ENCODE results near the gene YBX3. TPM values are rescaled to one million over a fixed set of nuclear protein-coding genes. Genes with fewer than 3 reads are reported as not detected.

The YBX3 gene
- total and polyA plus RNA-seq, 9 donors: 193 to 404 (median 275) TPM

DNA sequence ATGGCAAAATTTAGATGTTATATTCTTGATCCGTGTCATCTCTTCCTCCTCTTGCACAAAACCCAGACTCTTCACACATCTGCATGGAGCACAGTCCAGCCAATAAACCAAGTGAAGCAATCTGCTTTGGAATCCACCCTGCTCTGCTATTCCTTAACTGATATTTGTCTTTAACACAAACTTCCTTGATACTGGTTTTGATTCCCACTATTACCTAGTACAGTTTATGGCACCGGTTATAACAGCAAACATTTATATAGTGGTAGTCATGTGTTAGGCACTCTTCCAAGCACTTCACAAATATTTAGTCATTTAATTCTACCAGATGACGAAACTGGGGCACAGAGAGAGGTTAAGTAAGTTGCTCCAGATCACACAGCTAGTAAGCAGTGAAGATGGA, 61.8 kb downstream of the YBX3 start:
- Histone ChIP-seq H3K4me1 (ENCODE audit: insufficient read depth) (no peaks in the 10 kb centered on the region), H3K27me3 (no peaks in the 10 kb centered on the region), H3K4me3 (no peak overlapping the region), H3K27ac (no peak overlapping the region), H3K36me3 (no peaks in the 10 kb centered on the region), H3K9me3 (no peaks in the 10 kb centered on the region)
- DNase-seq: no peak
- intact Hi-C loops (cut with DNase I): no loop called here
- 66 to 71% (median 68%) methylated on average over 3 of the region's 3 CpGs for WGBS, 3 donors
- no peak for TF ChIP-seq POLR2A (IDR thresholded peaks at IDR 0.05)
- TF ChIP-seq CTCF (IDR thresholded peaks at IDR 0.05): no peak
- no peak for TF ChIP-seq EP300 (IDR thresholded peaks at IDR 0.05)

DNA sequence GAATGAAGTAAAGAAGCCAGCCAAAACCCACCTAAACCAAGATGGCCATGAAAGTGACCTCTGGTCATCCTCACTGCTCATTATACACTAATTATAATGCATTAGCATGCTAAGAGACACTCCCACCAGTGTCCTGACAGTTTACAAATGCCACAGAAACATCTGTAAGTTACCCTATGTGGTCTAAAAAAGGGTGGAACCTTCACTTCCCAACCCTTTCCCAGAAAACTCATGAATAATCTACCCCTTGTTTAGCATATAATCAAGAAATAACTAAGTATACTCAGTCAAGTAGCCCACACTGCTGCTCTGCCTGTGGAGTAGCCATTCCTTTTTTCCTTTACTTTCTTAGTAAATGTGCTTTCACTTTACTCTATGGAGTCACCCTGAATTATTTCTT, 69.1 kb downstream of the YBX3 start:
- Histone ChIP-seq H3K36me3 (no peaks in the 10 kb centered on the region), H3K4me3 (no peak overlapping the region), H3K27me3 (no peaks in the 10 kb centered on the region), H3K4me1 (ENCODE audit: insufficient read depth) (no peaks in the 10 kb centered on the region), H3K9me3 (no peaks in the 10 kb centered on the region), H3K27ac (no peak overlapping the region)
- no peak for DNase-seq
- no peak for TF ChIP-seq EP300 (IDR thresholded peaks at IDR 0.05)
- TF ChIP-seq CTCF (IDR thresholded peaks at IDR 0.05): no peak
- TF ChIP-seq POLR2A (IDR thresholded peaks at IDR 0.05): no peak
- intact Hi-C loops (cut with DNase I): loop anchor here in 1 of 4 donors (5.0 kb wide), 1 partner anchor 407 kb away; no protein-coding TSS in a partner anchor

DNA sequence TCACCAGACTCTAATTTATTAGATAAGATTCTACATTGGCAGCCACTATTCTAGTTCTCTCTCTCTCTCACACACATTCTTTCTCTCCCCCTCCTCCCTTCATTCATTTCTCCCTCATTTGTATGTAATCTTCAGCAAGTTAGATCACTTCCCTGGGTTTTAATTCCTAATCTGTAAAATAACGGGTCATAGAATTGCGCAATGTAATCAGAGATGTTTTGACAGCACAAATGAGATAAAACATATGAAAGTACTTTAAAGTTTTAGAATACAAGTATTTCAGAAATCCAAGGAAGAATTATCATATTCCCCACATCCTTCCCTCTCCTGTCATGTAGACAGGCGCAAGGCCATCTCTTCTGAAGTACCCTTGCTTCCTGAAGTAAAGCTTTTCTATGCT, 70.9 kb downstream of the YBX3 start:
- TF ChIP-seq POLR2A (IDR thresholded peaks at IDR 0.05) (no peak), CTCF (IDR thresholded peaks at IDR 0.05) (no peak), EP300 (IDR thresholded peaks at IDR 0.05) (no peak)
- no peaks in the 10 kb centered on the region for H3K4me1 ChIP-seq (ENCODE audit: insufficient read depth)
- H3K9me3 ChIP-seq: no peaks in the 10 kb centered on the region
- H3K36me3 ChIP-seq: no peaks in the 10 kb centered on the region
- intact Hi-C loops (cut with DNase I): loop anchor here in 1 of 4 donors (5.0 kb wide), 1 partner anchor 405 kb away; no protein-coding TSS in a partner anchor
- DNase-seq: no peak
- WGBS, 3 donors: 32 to 55% (median 36%) methylated on average over 3 of the region's 3 CpGs
- H3K27me3 ChIP-seq: no peaks in the 10 kb centered on the region
- H3K27ac ChIP-seq: no peak overlapping the region
- no peak overlapping the region for H3K4me3 ChIP-seq

Other genes starting within 250 kb of the YBX3 start
- 1 to 10 TPM in 4 of 7 donors, under 1 TPM in 3; 0.23 to 4.5 (median 1.1) TPM for gene EIF2S3B, start 217.4 kb downstream of the YBX3 start, total RNA-seq
- 1 to 10 TPM in 1 of 2 donors, under 1 TPM in 1; 0.46 to 1.5 TPM for gene EIF2S3B, start 217.4 kb downstream of the YBX3 start, polyA plus RNA-seq
- gene MAGOHB, start 109.7 kb downstream of the YBX3 start, total RNA-seq: 10 to 100 TPM in 6 of 7 donors, 1 to 10 TPM in 1; 8.5 to 25.9 (median 19.1) TPM
- 10 to 100 TPM; 14.1 to 20.4 TPM for gene MAGOHB, start 109.7 kb downstream of the YBX3 start, polyA plus RNA-seq
- gene STYK1, start 49.3 kb downstream of the YBX3 start, total RNA-seq: 1 to 10 TPM in 1 of 7 donors, under 1 TPM in 4, not detected in 2; 0.12 to 1.3 (median 0.33) TPM
- gene STYK1, start 49.3 kb downstream of the YBX3 start, polyA plus RNA-seq: under 1 TPM; 0.07 to 0.70 TPM
- gene TAS2R7, start 79.3 kb upstream of the YBX3 start, total RNA-seq: not detected
- gene TAS2R7, start 79.3 kb upstream of the YBX3 start, polyA plus RNA-seq: not detected
- gene TAS2R8, start 84.0 kb upstream of the YBX3 start, total RNA-seq: not detected
- not detected for gene TAS2R8, start 84.0 kb upstream of the YBX3 start, polyA plus RNA-seq
- under 1 TPM in 1 of 7 donors, not detected in 6; 0.22 TPM for gene TAS2R9, start 86.8 kb upstream of the YBX3 start, total RNA-seq
- gene TAS2R9, start 86.8 kb upstream of the YBX3 start, polyA plus RNA-seq: not detected
- gene TAS2R10, start 103.0 kb upstream of the YBX3 start, total RNA-seq: 1 to 10 TPM in 3 of 7 donors, under 1 TPM in 2, not detected in 2; 0.46 to 2.5 (median 1.1) TPM
- under 1 TPM; 0.07 to 0.55 TPM for gene TAS2R10, start 103.0 kb upstream of the YBX3 start, polyA plus RNA-seq
- 1 to 10 TPM in 5 of 7 donors, under 1 TPM in 1, not detected in 1; 0.72 to 5.5 (median 2.0) TPM for gene PRR4, start 126.2 kb upstream of the YBX3 start, total RNA-seq
- 1 to 10 TPM; 2.4 to 5.0 TPM for gene PRR4, start 126.2 kb upstream of the YBX3 start, polyA plus RNA-seq
- 10 to 100 TPM; 13.3 to 48.5 (median 22.3) TPM for gene PRH1, start 160.9 kb upstream of the YBX3 start, total RNA-seq
- gene PRH1, start 160.9 kb upstream of the YBX3 start, polyA plus RNA-seq: 1 to 10 TPM; 2.2 to 4.2 TPM
- 1 to 10 TPM in 6 of 7 donors, under 1 TPM in 1; 0.74 to 3.5 (median 1.8) TPM for gene TAS2R13, start 186.2 kb upstream of the YBX3 start, total RNA-seq
- under 1 TPM; 0.06 to 0.15 TPM for gene TAS2R13, start 186.2 kb upstream of the YBX3 start, polyA plus RNA-seq
- under 1 TPM in 2 of 7 donors, not detected in 5; 0.43 to 0.95 TPM for gene PRH2, start 205.9 kb upstream of the YBX3 start, total RNA-seq
- gene PRH2, start 205.9 kb upstream of the YBX3 start, polyA plus RNA-seq: under 1 TPM in 1 of 2 donors, not detected in 1; 0.28 TPM
- gene TAS2R14, start 215.9 kb upstream of the YBX3 start, total RNA-seq: 1 to 10 TPM; 2.4 to 6.9 (median 3.7) TPM
- gene TAS2R14, start 215.9 kb upstream of the YBX3 start, polyA plus RNA-seq: 1 to 10 TPM; 1.4 to 1.5 TPM